Tibial artery (tissue), 4 donors: ENCODE measurements around the gene MAN1C1.

Source experiments
- DNase-seq, 2 donors: peaks; one replicate each; pipeline ENCODE4 v3.0.0-alpha.2; 2019
- H3K27ac ChIP-seq, 2 donors: fragments of 200-600 bp; sonication (generic) in 1 of 2; 1 replicate in 1 of 2; 2 replicates in 1 of 2; pipeline ENCODE4 v1.5.1; 2018 to 2019; ENCODE audit warnings: mild to moderate bottlenecking in 1 of 2
- H3K27me3 ChIP-seq, 2 donors: fragments of 200-600 bp; sonication (generic) in 1 of 2; one replicate each; pipeline versions ENCODE4 v1.5.1 to v1.6.0; 2016 to 2019
- H3K36me3 ChIP-seq, 3 donors: fragments of 200-600 bp; sonication (generic) in 2 of 3; one replicate each; pipeline ENCODE4 v1.5.1; 2016 to 2019; ENCODE audit warnings: mild to moderate bottlenecking in 2 of 3
- H3K4me1 ChIP-seq, 4 donors: fragments of 200-600 bp; sonication (generic) in 2 of 4; 1 replicate in 3 of 4; 2 replicates in 1 of 4; pipeline ENCODE4 v1.5.1; 2016 to 2019
- H3K4me3 ChIP-seq, 2 donors: fragments of 200-600 bp; sonication (generic) in 1 of 2; 1 replicate in 1 of 2; 2 replicates in 1 of 2; pipeline ENCODE4 v1.5.1; 2018 to 2019; ENCODE audit warnings: mild to moderate bottlenecking in 2 of 2
- H3K9me3 ChIP-seq, 3 donors: fragments of 200-600 bp; sonication (generic) in 1 of 3; one replicate each; pipeline ENCODE4 v1.5.1; 2016 to 2019
- intact Hi-C: fragments of 100-400 bp; cut with DNase I; formaldehyde crosslinking; loops from one replicate; pipeline ENCODE4 v1.15.0; 2023; ENCODE audit warnings: low total_unique reads
- TF ChIP-seq, protein P1 (sequence below), 2 experiments: fragments of 200-600 bp in 1 of 2; fragments of 450-650 bp in 1 of 2; IDR thresholded peaks; one replicate each; pipeline ENCODE4 v1.5.1; 2017 to 2019; ENCODE audit warnings: antibody characterized with exemption in 2 of 2, mild to moderate bottlenecking in 1 of 2, moderate library complexity in 1 of 2

MAN1C1 gene

DNA sequence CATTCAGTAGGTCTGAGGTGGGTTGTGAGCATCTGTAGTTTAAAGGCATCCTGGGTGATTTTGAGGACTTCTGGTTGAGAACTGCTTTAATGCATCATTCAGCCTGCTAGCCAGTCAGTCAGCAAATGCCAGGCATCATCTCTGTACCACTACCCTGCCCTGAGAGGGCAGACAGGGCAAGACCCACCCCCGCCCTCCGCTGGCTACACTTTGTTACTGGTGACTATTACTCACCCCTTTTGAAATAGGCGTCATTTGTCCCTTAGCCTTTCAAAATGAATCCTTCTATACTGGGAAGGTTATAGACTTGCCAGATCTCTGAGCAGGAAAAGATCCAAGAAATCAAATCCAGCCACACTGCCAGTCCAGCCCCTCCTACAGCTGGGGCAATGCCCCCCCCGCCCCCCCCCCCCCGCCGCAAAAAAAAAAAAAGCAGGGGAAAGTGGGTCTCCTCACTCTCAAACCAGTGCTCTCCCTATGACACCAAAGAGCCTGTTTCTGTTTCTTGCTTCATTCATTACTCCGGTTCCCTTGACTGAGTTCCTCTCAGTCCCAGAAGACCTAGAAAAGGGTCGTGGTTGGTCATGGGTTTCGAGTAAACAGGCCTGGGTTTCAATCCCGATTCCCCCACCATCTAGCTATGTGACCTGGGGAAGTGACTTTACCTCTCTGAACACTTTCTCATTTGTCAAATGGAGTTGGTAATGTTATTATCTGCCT, 187.8 kb downstream of the MAN1C1 start:
- Histone ChIP-seq H3K36me3 (peaks cover 17 to 25% (median 23%) of the 10 kb centered on the region in 3 donors), H3K9me3 (no peaks in the 10 kb centered on the region), H3K4me3 (no peak overlapping the region), H3K27me3 (no peaks in the 10 kb centered on the region), H3K4me1 (peaks cover 0 to 77% (median 70%) of the 10 kb centered on the region in 4 donors), H3K27ac (peak overlapping the region; percentile 78 to 83)
- DNase-seq, result no peak
- TF ChIP-seq, protein P1, sequence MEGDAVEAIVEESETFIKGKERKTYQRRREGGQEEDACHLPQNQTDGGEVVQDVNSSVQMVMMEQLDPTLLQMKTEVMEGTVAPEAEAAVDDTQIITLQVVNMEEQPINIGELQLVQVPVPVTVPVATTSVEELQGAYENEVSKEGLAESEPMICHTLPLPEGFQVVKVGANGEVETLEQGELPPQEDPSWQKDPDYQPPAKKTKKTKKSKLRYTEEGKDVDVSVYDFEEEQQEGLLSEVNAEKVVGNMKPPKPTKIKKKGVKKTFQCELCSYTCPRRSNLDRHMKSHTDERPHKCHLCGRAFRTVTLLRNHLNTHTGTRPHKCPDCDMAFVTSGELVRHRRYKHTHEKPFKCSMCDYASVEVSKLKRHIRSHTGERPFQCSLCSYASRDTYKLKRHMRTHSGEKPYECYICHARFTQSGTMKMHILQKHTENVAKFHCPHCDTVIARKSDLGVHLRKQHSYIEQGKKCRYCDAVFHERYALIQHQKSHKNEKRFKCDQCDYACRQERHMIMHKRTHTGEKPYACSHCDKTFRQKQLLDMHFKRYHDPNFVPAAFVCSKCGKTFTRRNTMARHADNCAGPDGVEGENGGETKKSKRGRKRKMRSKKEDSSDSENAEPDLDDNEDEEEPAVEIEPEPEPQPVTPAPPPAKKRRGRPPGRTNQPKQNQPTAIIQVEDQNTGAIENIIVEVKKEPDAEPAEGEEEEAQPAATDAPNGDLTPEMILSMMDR (IDR thresholded peaks at IDR 0.05), result no peak
- intact Hi-C loops, result loop anchor here (10.0 kb wide), 1 partner anchor 570 kb away; the partner anchor contains the start of gene SYF2

DNA sequence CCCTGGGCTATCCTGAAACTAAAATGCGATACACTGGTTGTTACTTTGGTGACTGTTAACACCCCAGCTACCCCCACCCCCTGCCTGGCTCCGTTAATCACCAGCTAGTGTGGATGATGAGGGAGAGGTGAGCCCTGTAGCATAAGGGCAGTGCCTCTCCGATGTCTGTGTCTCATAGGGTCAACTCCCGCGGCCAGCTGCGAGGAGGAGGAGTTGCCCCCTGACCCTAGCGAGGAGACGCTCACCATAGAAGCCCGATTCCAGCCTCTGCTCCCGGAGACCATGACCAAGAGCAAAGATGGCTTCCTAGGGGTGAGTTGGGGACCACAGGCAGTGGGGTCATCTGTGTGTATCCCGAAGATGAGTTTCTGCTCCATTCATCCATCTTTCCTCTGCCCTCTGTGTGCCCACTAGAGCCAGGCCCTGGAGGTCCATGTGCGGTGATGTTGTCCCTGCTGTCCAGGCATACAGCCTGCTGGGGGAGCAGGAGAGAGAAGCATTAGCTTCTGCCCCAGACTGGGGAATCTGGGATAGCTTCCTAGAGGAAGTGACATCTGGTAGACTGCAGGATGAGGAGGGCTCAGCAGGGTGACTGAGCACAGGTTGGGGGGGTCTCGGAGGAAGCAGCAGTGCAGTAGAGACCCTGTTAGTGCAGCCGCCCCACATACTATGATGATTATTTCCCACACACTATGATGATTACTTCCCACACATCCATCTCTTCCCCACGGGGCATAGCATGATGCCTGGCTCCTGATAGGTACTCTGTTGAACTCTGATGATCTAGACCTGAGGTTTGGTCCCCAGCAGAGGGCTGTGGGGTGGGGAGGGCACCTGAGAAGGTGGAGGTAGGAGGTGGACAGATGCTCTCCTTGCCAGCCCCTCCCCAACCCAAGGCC, 188.6 kb downstream of the MAN1C1 start:
- H3K4me3 ChIP-seq, result no peak overlapping the region
- H3K27me3 ChIP-seq, result no peaks in the 10 kb centered on the region
- intact Hi-C loops, result loop anchor here (5.0 to 10.0 kb wide), 2 partner anchors 258 to 570 kb away; partner anchors contain the start of gene SYF2
- H3K36me3 ChIP-seq, result peaks cover 21 to 33% (median 31%) of the 10 kb centered on the region in 3 donors
- DNase-seq, result no peak
- TF ChIP-seq, protein P1 (IDR thresholded peaks at IDR 0.05), result no peak
- no peaks in the 10 kb centered on the region for H3K9me3 ChIP-seq
- H3K27ac ChIP-seq, result peak overlapping the region; percentile 78 to 83
- H3K4me1 ChIP-seq, result peaks cover 0 to 80% (median 67%) of the 10 kb centered on the region in 4 donors

DNA sequence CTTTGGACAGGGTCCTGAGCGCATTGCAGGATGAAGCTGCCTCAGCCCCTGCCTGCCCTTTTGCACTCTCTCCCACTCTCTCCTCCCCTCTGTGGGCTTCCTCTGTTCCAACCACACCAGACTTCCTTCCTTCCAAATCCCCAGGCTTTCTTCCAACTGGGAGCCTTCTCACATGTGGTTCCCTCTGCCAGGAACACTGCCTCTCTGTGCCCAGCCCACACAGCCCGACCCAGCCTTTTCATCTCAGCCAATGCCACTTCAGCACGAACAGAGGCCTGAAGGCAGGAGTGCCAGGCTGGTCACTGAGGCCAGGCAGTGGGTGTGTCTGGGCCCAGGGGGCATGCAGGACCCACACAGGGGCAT, 189.3 kb downstream of the MAN1C1 start:
- Histone ChIP-seq H3K4me3 (no peak overlapping the region), H3K27ac (peak overlapping the region; percentile 78 to 83), H3K4me1 (peaks cover 0 to 81% (median 69%) of the 10 kb centered on the region in 4 donors)

DNA sequence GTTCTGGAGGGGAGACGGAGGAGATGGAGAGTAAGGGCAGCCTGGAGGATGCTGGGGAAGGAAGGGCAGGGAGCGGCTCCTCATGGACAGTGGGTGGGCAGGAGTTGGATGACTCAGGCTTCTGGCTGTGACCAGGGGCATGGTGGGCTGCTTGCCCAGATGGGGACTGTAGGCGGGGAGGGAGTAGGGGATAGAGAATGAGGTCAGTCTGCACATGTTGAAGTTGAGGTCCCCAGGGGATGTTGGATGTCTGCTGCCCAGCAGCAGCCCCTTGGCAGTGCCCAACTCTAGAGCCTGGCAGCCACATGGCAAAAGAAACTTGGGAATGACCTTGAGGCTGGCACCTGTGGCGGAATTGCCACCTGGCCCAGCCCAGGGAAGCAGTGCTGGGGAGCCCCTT, 189.8 kb downstream of the MAN1C1 start:
- intact Hi-C loops, result loop anchor here (5.0 to 10.0 kb wide), 2 partner anchors 259 to 572 kb away; partner anchors contain the start of gene SYF2
- peaks cover 21 to 42% (median 38%) of the 10 kb centered on the region in 3 donors for H3K36me3 ChIP-seq

More for the DNA sequence above, 189.3 kb downstream of the MAN1C1 start:
- Histone ChIP-seq H3K27me3 (no peaks in the 10 kb centered on the region), H3K9me3 (no peaks in the 10 kb centered on the region), H3K36me3 (peaks cover 21 to 36% (median 34%) of the 10 kb centered on the region in 3 donors)
- TF ChIP-seq, protein P1 (IDR thresholded peaks at IDR 0.05), result no peak
- peak; percentile 70 to 87 for DNase-seq
- intact Hi-C loops, result loop anchor here (5.0 to 10.0 kb wide), 2 partner anchors 259 to 571 kb away; partner anchors contain the start of gene SYF2

More for the DNA sequence above, 189.8 kb downstream of the MAN1C1 start:
- Histone ChIP-seq H3K27ac (peak overlapping the region; percentile 78 to 83), H3K4me1 (peaks cover 0 to 82% (median 68%) of the 10 kb centered on the region in 4 donors), H3K27me3 (no peaks in the 10 kb centered on the region), H3K9me3 (no peaks in the 10 kb centered on the region), H3K4me3 (no peak overlapping the region)
- TF ChIP-seq, protein P1 (IDR thresholded peaks at IDR 0.05), result no peak
- DNase-seq, result peak in 1 of 2 donors; percentile 84
